ENCODE data around the gene SGSH.

The SGSH gene

GRCh38 chr17:80236911-80237310 lies 16.8 kb upstream of the SGSH start:
- Histone ChIP-seq H3K36me3 (ENCODE audit: low read length) (no peaks in the 10 kb centered on the region), H3K9ac (ENCODE audit: low read length) (no peak overlapping the region), H3K4me2 (ENCODE audit: low read depth, low read length, poor library complexity, severe bottlenecking) (no peak overlapping the region), H3K9me2 (replicated peaks; ENCODE audit: insufficient read depth, low read length) (no peaks in the 10 kb centered on the region), H3K27ac (ENCODE audit: low read depth, low read length) (no peak overlapping the region), H2AFZ (ENCODE audit: low read depth, low read length, severe bottlenecking) (no peak overlapping the region), H3K27me3 (ENCODE audit: low read length) (no peaks in the 10 kb centered on the region), H3K9me3 (ENCODE audit: insufficient read depth, low read length) (peaks cover 6% of the 10 kb centered on the region; the same call in 1 of the 2 replicates), H4K20me1 (ENCODE audit: low read depth, low read length) (no peaks in the 10 kb centered on the region), H3K79me2 (ENCODE audit: insufficient read depth, low read length) (no peaks in the 10 kb centered on the region), H3K4me3 (ENCODE audit: insufficient read depth, low read length, poor library complexity, severe bottlenecking) (no peak overlapping the region), H3F3A (ENCODE audit: insufficient read depth) (no peaks in the 10 kb centered on the region)
- TF ChIP-seq CTCF (IDR thresholded peaks at IDR 0.05; ENCODE audit: insufficient read depth, low read length, poor library complexity, severe bottlenecking) (no peak), EZH2phosphoT487 (conservative IDR thresholded peaks at IDR 0.05; ENCODE audit: low read length) (no peak)

- no peak overlapping the region for H3K4me3 ChIP-seq (ENCODE audit: insufficient read depth, low read length, poor library complexity, severe bottlenecking)
- no peak overlapping the region for H3K27ac ChIP-seq (ENCODE audit: low read depth, low read length)
- H3K27me3 ChIP-seq (ENCODE audit: low read length): no peaks in the 10 kb centered on the region
- TF ChIP-seq CTCF (IDR thresholded peaks at IDR 0.05; ENCODE audit: insufficient read depth, low read length, poor library complexity, severe bottlenecking) (no peak), EZH2phosphoT487 (conservative IDR thresholded peaks at IDR 0.05; ENCODE audit: low read length) (no peak)
- H2AFZ ChIP-seq (ENCODE audit: low read depth, low read length, severe bottlenecking): no peak overlapping the region
- no peak overlapping the region for H3K4me2 ChIP-seq (ENCODE audit: low read depth, low read length, poor library complexity, severe bottlenecking)
- H3K9ac ChIP-seq (ENCODE audit: low read length): no peak overlapping the region
- no peaks in the 10 kb centered on the region for H4K20me1 ChIP-seq (ENCODE audit: low read depth, low read length)
- H3K9me2 ChIP-seq (replicated peaks; ENCODE audit: insufficient read depth, low read length): no peaks in the 10 kb centered on the region
- no peaks in the 10 kb centered on the region for H3F3A ChIP-seq (ENCODE audit: insufficient read depth)
- peaks cover 6% of the 10 kb centered on the region; the same call in 1 of the 2 replicates for H3K9me3 ChIP-seq (ENCODE audit: insufficient read depth, low read length)
- H3K79me2 ChIP-seq (ENCODE audit: insufficient read depth, low read length): no peaks in the 10 kb centered on the region
- H3K36me3 ChIP-seq (ENCODE audit: low read length): no peaks in the 10 kb centered on the region
These were observed 13.1 kb upstream of the SGSH start for GRCh38 chr17:80233202-80233601.

- TF ChIP-seq CTCF (IDR thresholded peaks at IDR 0.05; ENCODE audit: insufficient read depth, low read length, poor library complexity, severe bottlenecking): no peak
- TF ChIP-seq EZH2phosphoT487 (conservative IDR thresholded peaks at IDR 0.05; ENCODE audit: low read length): no peak
- no peaks in the 10 kb centered on the region for H3K79me2 ChIP-seq (ENCODE audit: insufficient read depth, low read length)
- H3K27me3 ChIP-seq (ENCODE audit: low read length): no peaks in the 10 kb centered on the region
- H3K4me2 ChIP-seq (ENCODE audit: low read depth, low read length, poor library complexity, severe bottlenecking): no peak overlapping the region
- no peaks in the 10 kb centered on the region for H3K9me2 ChIP-seq (replicated peaks; ENCODE audit: insufficient read depth, low read length)
- no peak overlapping the region for H3K4me3 ChIP-seq (ENCODE audit: insufficient read depth, low read length, poor library complexity, severe bottlenecking)
- no peaks in the 10 kb centered on the region for H4K20me1 ChIP-seq (ENCODE audit: low read depth, low read length)
- no peaks in the 10 kb centered on the region for H3K36me3 ChIP-seq (ENCODE audit: low read length)
- peaks cover 6% of the 10 kb centered on the region; the same call in 1 of the 2 replicates for H3K9me3 ChIP-seq (ENCODE audit: insufficient read depth, low read length)
- H2AFZ ChIP-seq (ENCODE audit: low read depth, low read length, severe bottlenecking): no peak overlapping the region
- H3F3A ChIP-seq (ENCODE audit: insufficient read depth): no peaks in the 10 kb centered on the region
- H3K27ac ChIP-seq (ENCODE audit: low read depth, low read length): no peak overlapping the region
- no peak overlapping the region for H3K9ac ChIP-seq (ENCODE audit: low read length)
These were observed 12.3 kb upstream of the SGSH start for GRCh38 chr17:80232438-80232837.
